Dermis blood vessel endothelial cell (primary cell): ENCODE results near the gene ARHGAP6. TPM values are rescaled to one million over a fixed set of nuclear protein-coding genes. Genes with fewer than 3 reads are reported as not detected.
A peak's percentile ranks its signal among the peaks of the same experiment; 100 is the strongest.
"Not testable (repeated sequence)": the region's sequence is repeated elsewhere in the genome, so short reads cannot be mapped to it uniquely, and the experiment has no call there.

Source experiments
- DNase-seq: peaks from one replicate; pipeline ENCODE4 v3.0.0; 2010
- total RNA-seq: library from RNA; depleted of rRNA; stranded (reverse); fragments of >200 nt; gene quantifications from 2 replicates; pipeline ENCODE4 v1.2.3, GENCODE V29; 2014

Gene ARHGAP6
- total RNA-seq, 1 donor from 2014 or later: 0.17 TPM

DNA sequence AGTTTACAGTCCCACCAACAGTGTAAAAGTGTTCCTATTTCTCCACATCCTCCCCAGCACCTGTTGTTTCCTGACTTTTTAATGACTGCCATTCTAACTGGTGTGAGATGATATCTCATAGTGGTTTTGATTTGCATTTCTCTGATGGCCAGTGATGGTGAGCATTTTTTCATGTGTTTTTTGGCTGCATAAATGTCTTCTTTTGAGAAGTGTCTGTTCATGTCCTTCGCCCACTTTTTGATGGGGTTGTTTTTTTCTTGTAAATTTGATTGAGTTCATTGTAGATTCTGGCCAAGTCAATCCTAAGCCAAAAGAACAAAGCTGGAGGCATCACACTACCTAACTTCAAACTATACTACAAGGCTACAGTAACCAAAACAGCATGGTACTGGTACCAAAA, 146.5 kb downstream of the ARHGAP6 start:
- not testable (repeated sequence) for DNase-seq

DNA sequence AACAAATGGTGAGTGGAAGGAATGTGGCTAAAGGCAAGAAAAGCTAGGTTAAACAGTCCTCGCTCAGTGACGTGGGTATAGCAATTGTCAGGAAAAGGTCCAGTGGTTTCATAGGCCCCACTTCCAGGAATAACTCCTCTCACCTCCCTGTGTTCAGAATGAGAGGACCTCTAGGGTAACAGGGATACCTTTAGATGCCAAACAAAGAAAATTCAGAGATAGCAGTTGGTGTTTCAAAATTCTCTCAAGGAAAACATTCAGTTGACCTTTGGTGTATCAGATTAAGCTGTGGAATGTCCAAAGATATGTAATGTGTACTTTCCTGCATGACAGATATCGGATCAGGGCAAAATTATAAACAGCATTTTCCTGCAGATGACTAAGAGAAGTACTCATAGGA, 155.9 kb downstream of the ARHGAP6 start:
- DNase-seq: peak; percentile 7

DNA sequence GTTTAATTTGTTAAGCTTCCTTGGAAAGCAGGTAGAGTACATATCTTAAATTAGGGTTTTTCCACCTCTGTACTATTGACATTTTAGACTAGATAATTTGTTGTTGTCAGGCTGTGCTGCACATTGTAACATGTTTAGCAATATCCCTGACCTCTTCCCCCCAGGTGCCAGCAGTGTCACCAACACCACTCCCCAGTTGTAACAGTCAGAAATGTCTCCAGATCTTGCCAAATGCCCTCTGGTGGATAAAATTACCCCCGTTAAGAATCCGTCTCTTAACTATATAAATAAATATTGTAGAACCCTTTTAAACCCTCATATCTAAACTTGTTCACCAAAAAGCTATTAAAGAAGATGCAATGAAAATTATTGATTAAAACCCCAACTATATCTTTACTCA, 161.5 kb downstream of the ARHGAP6 start:
- DNase-seq: no peak

DNA sequence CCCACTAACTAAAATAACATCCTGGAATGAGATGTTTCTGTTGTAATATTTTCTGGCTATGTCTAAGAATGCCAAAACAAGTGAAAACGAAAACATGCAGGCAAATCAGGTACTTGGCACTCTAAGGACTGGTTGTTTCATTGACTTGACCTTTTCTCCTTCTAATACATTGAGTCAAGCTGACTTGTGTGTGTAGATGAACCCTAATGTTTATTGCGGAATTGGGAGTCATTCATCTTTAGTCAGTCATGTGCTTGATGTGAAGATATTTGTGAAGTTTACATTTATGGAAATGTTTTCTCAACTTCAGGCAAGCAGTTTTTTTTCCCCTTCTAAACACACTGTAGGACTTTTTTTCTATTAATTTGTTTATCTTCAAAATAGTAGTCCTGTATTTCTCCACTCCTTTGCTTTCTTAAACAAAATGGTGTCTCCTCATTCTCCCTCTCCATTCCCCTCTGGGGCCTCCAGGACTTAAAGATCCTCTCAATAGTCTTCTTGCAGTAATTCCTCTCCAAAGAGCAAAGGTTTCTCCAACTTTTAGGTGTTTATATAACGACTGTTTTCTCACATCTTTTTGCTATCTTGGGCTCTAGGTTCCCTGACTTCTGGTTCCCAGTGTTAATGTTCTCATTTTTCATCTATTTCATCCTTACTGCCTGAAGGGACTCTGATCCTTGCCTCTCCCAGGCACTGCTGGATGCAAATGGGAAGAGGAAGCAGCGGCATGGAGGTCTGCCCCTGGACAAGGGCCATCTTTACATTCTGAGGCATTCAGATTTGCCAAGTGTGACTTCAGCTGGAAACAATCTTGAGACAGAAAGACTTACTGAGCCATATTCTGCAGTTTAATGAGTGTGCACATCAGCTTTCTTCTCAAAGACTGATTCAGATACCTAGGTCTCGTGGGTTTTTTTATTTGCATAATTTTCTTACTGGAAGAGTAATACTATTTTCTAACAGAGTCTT, 166.4 kb downstream of the ARHGAP6 start:
- DNase-seq: no peak

DNA sequence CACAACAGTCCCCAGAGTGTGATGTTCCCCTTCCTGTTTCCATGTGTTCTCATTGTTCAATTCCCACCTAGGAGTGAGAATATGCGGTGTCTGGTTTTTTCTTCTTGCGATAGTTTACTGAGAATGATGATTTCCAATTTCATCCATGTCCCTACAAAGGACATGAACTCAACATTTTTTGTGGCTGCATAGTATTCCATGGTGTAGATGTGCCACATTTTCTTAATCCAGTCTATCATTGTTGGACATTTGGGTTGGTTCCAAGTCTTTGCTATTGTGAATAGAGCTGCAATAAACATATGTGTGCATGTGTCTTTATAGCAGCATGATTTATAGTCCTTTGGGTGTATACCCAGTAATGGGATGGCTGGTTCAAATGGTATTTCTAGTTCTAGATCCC, 174.3 kb downstream of the ARHGAP6 start:
- DNase-seq: not testable (repeated sequence)

DNA sequence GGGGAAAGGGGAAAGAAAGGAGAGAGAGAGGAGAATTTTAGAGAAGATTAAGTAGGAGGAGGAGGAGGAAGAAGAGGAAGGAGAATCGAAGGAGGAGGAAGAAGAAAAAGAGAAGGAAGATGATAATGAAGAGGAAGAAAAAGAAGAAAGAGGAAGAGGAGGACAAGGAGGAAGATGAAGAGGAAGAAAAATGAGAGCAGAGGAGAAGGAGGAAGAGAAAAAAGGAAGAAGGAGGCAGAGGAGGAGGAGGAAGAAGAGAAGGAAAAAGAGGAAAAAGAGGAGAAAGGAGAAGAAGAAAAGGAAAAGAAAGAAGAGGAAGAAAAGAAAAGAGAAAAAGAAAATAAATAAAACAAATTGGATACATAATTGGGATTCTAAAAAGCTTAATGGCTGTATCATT, 181.4 kb downstream of the ARHGAP6 start:
- no peak for DNase-seq

DNA sequence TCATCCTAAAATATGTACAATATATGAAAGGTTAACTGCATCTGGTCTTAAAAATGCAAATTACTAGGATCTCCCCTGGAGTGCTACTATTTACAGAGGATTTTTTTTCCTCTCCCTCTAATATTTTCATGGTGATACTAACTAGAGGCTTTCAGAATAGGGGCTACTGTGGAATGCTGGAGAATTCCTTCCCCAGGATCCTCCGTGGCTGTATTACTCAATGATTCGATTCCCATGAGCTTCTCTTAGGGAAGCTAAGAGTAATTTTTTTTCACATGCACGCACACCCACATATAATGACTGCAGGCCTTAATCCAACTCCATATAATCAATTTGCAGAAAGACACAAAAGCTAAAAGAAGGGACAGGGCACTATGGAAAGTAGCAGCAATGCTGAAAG, 184.7 kb downstream of the ARHGAP6 start:
- no peak for DNase-seq

DNA sequence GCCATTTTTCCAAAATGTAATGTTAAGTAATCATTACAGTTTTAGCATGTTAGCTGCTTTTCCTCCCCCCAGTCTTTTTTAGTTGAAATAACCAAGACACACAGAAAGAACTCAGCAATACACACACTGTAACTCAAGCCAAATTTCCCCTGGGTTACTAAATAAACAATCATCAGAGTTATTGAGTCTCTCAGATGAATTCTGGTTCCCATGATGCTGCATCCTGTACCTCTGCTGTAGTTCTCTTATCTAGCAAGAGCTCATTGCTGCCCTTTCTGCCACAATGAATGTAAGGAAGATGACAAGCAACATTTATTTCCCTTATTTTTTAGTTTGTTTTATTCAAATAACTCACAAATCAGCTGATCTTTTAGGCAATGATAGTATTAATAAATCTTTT, 185.1 kb downstream of the ARHGAP6 start:
- peak; percentile 31 for DNase-seq

DNA sequence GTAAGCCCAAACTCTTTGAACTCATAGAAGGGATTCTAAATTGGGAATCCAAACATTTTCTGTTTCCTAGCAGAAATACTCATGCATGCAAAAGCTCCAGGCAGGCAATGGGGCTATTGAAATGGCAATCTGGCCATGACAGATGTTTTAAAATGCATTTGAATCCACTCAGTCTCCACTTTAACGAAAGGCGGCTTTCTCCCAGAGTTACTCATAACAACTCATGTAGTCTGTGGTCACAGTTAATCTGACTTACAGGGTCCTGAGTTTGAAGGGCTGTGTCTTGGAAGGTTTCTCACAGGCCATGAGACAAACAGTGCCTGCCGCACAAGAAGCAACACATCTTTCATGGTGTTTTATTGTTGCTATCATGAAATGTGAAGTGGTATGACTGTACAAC, 186.8 kb downstream of the ARHGAP6 start:
- no peak for DNase-seq

DNA sequence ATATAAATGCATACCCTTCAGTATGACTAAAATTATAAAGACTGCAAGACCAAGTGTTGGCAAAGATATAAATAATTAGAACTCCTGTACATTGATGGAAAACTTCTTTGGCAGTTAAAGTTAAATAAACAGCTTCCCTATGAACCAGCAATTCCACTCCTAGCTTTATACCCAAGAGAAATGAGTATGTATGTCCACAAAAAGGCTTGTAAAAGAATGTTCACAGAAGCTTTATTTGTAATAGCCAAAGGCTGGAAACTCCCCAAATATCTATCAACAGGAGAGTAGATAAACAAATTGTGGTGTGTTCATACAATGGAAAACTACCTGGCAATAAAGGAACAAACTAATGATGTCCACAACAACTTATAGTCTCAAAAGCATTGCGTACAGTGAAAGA, 187.7 kb downstream of the ARHGAP6 start:
- DNase-seq: no peak

DNA sequence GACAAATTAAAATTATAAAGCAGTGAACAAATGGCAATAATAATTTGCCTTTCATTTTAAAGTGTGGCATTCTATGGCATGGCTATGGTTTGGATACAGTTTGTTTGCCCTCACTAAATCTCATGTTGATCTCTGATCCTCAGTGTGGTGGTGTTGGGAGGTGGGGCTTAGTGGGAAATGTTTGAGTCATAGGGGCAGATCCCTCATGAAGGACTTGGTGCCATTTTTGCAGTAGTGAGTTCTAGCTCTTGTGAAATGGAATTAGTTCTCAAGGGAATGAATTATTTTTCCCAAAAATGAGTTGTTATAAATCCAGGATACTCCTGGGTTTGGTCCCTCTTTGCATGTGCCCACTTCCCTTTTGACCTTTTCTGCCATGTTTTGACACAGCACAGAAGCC, 191.1 kb downstream of the ARHGAP6 start:
- DNase-seq: no peak

DNA sequence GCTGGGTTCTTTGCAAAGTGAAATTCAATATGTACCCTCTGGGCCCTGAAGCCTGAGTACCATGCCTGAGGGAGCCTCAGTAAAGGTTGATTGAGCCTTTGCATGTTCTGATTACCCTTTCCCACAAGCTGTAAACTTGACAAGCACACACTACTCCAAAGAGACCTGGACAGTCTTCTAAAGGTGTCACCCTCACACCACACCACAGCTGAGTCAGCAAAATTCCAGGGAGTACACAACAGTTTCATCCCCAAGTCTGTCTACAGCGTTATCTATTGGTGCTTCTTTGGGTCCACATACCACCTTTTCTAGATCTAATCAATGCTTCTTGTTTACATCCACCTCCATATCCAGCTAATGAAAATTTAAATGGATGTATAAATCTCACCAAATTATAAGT, 191.7 kb downstream of the ARHGAP6 start:
- no peak for DNase-seq

DNA sequence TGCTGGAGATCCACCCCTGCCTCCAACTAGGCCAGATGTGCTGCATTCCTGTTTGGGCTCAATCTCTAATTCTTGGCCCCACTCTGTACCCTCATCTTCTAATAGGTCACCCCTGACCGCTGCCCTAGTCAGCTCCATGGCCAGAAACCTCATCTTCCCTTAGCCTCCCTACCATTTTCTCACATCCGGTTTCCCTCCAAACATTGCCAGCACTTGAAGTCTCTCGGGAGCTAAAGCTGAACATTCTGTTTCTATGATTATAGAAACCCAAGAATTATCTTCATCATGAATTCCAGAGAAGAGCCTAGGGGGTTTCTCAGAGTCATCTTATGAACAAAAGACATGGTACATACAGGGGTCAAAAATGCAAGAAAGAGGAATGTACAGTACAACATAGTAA, 192.8 kb downstream of the ARHGAP6 start:
- DNase-seq: no peak

DNA sequence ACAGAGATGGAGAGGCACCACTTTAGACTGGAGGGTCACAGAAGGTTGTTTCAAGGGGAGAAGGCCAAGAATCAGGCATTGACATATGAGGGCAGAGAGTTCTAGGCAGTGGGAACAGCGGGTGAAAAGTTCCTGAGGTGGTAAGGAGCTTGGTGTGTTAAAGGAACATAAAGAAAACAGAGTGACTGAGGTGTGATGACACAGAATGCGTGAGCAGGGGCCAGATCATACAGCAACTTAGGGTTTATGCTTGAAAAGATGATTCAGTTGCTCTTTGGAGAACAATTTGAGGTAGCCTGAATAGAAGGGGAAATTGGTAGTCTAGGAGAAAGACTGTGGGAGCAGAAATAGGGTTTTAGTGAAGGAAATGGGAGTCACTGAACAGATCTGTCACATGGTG, 193.3 kb downstream of the ARHGAP6 start:
- DNase-seq: no peak

DNA sequence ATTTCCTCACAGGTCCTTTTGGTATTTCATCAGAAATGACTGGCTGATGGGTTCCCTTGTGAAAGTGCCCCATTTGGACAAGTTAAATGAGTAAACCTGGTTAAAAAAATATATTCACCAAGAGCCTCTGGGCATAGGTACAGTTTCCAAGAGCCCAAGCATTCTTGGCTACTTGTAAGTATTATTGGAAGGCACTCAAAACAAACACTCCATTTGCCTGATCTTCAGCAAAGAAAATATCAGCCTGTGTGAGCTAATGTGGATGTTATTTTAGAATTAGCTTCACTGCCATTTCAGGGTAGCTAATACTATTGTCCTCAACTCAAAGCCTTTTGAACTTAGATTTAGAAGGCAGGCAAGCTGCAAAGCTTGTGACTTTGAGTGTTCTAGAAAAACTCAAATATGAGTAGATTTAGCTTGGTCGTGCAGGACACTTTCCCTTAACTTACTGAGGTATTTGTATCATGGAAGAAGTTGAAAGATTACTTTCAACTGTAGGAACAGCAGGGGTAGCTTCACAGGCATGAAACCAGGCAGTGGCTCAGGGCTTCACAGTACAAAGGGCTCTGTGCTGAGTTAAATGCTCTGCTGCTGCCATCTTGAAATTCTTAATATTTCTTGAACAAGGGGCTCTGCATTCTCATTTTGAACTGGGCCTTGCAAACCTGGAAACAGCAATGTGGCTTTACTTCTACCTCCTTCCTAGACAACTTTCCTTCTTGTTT, 195.3 kb downstream of the ARHGAP6 start:
- DNase-seq: peak; percentile 41

DNA sequence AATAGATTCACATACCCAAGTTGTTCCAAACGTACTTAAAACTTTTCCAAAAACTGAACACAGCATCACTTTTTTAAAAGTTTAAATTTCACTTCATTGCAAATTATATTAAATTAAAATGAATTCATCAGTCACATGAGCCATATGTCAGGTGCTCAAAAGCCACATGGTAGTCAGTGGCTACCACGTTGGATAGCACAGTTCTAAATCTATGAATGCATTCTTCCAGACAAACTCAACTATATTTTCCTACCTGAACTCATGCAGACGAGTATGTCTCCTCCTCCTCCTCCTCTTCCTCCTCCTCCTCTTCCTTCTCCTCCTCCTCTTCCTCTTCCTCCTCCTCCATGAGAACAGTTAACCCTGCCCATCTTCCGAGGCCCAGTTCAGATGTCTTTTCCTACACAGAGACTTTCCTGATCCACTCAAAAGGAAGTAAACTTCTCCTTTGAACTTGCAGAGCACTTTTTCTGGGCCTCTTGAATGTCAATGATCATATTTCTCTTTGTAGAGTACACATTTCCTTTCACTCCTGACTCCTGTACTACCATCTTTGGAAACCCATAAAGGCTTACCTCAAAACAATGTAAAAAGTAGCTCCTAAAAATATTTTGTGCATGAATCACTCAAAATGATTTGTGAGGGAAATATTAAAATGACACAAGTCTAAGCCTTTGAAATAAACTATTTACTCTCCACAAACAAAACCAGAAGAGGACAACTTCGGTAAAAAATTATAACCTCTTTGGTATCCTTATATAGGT, 199.9 kb downstream of the ARHGAP6 start:
- no peak for DNase-seq

DNA sequence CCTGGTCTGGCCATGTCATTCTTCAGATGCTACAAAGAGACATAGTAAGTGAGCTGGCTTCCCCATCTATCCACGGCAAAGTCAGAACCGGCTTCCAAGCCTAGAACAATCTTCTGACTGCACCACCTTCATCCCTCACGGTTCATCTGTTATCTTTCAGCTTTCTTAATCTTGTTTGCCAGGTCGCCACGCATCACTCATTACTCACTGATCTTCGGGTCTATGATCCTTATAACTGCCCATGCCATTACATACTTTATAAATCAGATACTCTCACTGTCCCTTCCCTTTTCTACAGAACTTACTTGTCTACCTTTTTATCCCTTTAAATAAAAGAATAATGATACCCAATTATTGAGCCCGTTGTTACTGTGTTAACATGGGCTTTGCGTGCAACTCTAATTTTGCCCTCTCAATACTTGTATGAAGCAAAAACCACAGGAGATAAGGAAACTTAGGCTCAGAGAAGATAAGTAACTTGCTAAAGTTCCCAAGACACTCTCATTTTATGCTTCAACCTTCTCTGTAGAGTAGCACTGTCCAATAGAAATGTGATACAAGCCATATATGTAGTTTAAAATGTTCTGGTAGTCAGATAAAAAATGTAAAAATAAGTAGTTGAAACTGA, 200.8 kb downstream of the ARHGAP6 start:
- DNase-seq: no peak

DNA sequence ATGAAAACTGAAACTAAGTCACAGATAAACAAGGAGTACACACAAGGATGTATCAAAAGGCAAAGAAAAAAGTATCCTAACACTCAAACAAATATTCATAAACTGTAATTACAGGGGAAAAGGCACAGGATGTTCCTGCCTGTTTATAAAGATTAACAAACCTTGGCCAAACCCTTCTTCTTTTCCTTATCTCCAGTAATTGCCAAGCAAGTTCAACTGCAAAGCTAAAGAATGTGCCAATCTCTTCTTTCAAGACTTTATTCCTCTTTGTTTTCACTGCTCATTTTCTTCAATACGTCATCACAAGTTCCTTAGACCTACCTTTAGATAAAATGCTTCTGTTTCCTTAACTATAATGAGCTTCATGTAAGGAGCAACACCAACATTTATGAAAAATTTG, 201.3 kb downstream of the ARHGAP6 start:
- DNase-seq: no peak

DNA sequence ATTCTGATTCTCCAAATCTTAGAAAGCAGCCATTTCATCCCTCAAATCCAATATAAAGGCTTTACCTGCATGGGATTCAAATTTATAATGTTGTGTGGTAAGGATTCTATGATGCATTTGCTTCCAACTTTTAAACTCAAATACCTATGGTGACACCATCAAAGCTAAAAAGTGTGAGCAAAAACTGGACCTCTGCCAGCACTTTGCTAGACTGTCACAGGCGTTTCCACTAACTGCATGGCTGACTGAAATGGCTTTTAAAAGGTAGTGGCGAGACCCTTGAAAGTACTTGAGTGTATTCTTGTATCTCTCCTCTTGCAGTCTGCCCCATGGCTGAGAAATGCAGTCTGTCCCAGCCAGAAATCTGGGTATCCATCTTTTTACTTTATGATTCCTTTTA, 203.1 kb downstream of the ARHGAP6 start:
- no peak for DNase-seq

DNA sequence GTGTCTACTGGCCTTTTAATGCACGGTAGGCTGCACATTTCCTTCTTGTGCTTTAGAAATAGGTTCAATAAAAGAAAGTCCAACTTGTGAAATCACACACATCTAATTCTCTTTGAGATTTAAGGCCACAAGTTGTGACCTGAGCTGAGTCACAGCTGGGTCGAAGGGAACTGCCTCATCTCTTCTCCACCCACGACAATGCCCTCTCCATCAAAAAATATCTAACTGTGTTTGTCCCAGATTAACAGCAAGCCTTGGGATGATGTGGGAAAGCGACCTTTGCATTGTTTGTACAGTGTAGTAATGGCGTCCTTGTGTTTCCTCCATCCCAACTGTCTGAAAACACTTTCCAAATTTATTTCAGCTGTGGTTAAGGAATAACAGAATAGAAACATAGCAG, 203.6 kb downstream of the ARHGAP6 start:
- peak; percentile 16 for DNase-seq

DNA sequence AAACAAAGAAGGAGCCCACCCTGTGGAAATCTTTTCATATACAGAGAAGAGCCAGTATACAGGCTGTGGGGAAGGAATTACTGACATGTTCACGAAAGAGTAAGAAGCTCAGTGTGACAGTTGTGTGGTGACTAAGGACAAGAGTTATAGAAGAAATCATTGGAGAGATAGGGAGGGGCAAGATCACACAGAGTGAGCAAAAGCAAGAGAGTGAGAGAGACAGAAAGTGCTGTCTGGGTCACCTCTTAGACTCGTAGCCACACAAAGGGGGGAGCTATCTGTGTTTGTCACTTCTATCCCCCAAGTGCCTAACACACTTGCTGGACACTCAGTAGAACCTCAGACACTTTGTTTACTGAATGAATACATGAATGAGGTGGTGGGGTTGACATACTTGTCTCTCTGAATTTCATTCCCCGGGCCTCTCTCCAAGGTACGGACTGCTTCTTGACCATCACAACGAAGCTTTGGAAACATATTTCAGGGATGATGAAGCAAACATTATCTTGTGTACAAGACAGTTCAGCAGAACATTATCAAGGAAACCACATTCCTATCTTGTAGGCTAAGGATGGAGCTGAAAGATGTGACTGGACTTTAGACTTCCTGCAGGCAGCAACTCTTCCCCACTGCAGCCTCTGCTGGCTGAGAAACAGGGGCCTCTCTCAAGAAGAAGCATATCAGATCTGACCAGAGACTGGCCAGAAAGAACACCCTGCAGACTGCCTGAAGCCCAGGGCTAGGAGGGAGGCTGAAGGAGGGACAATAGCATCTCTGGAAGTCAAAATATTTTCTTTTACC, 204.3 kb downstream of the ARHGAP6 start:
- no peak for DNase-seq

DNA sequence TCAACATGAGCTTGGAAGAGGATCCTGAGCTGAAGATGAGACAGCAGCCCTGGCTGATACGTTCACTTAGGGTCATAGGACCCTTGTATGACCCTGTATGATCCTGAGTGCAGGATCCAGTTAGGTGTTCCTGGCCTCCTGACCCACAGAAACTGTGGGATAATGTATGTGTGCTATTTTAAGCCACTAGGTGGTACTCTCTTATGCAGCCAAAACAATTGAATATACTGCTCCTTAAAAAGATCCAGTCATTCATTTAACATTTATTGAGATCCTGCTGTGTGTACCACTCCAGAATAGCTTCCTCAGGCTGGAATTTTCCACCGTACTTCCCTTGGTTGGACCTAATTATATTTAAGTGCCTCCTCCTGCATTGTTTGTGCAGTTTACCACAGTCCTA, 205.4 kb downstream of the ARHGAP6 start:
- DNase-seq: no peak
